RPMI8226 (cell line): Measurements from ENCODE around the gene ZSCAN20.
A peak's percentile ranks its signal among the peaks of the same experiment; 100 is the strongest.

Experiments used
- DNase-seq: peaks from one replicate; pipeline ENCODE4 v3.0.0-alpha.2; 2015

The ZSCAN20 gene

GRCh38 chr1:33443705-33444180 is 28.7 kb upstream of the ZSCAN20 start:
- DNase-seq: no peak

- DNase-seq: no peak
These were observed 27.3 kb upstream of the ZSCAN20 start for GRCh38 chr1:33445108-33445507.

GRCh38 chr1:33446590-33446989 is 25.9 kb upstream of the ZSCAN20 start:
- DNase-seq: no peak

GRCh38 chr1:33454646-33455282 is 17.7 kb upstream of the ZSCAN20 start:
- DNase-seq: no peak

GRCh38 chr1:33455539-33456501 is 16.6 kb upstream of the ZSCAN20 start:
- DNase-seq: peak; percentile 82

- DNase-seq: no peak
These were observed 16.0 kb upstream of the ZSCAN20 start for GRCh38 chr1:33456502-33456886.

- no peak for DNase-seq
These were observed 12.8 kb upstream of the ZSCAN20 start for GRCh38 chr1:33459691-33460090.

- peak; percentile 55 for DNase-seq
These were observed 12.3 kb upstream of the ZSCAN20 start for GRCh38 chr1:33460144-33460543.

- DNase-seq: peak; percentile 92
These were observed 11.4 kb upstream of the ZSCAN20 start for GRCh38 chr1:33460947-33461629.

GRCh38 chr1:33462405-33463164 is 9.9 kb upstream of the ZSCAN20 start:
- DNase-seq: no peak

- no peak for DNase-seq
These were observed 7.9 kb upstream of the ZSCAN20 start for GRCh38 chr1:33464552-33464951.

- no peak for DNase-seq
These were observed 7.1 kb upstream of the ZSCAN20 start for GRCh38 chr1:33465316-33465715.

- no peak for DNase-seq
These were observed 6.3 kb upstream of the ZSCAN20 start for GRCh38 chr1:33466159-33466558.

- no peak for DNase-seq
These were observed 4.4 kb upstream of the ZSCAN20 start for GRCh38 chr1:33468011-33468410.

GRCh38 chr1:33468531-33468930 is 3.9 kb upstream of the ZSCAN20 start:
- no peak for DNase-seq

GRCh38 chr1:33468967-33469366 is 3.5 kb upstream of the ZSCAN20 start:
- DNase-seq: no peak

GRCh38 chr1:33469691-33470090 is 2.8 kb upstream of the ZSCAN20 start:
- DNase-seq: no peak

- DNase-seq: peak; percentile 87
These were observed 1.9 kb upstream of the ZSCAN20 start for GRCh38 chr1:33470495-33471012.

GRCh38 chr1:33471416-33471815 is 1.0 kb upstream of the ZSCAN20 start:
- DNase-seq: no peak

GRCh38 chr1:33473900-33474299 is 1.5 kb downstream of the ZSCAN20 start:
- no peak for DNase-seq

GRCh38 chr1:33477451-33477850 is 5.0 kb downstream of the ZSCAN20 start:
- no peak for DNase-seq

- no peak for DNase-seq
These were observed 10.0 kb downstream of the ZSCAN20 start for GRCh38 chr1:33482412-33482811.
